Psoas muscle (tissue), 8 donors: ENCODE measurements around the gene CACNG4. TPM values are rescaled to one million over a fixed set of nuclear protein-coding genes. Genes with fewer than 3 reads are reported as not detected.
A peak's percentile ranks its signal among the peaks of the same experiment; 100 is the strongest.

Experiments
- ATAC-seq, 4 donors: fragments of 200-7000 bp; cut with Tn5 transposase; one replicate each; pipeline ENCODE4 v1.9.1; 2020; ENCODE audit warnings: moderate library complexity in 3 of 4, mild to moderate bottlenecking in 2 of 4
- DNase-seq, 2 donors: peaks; one replicate each; pipeline ENCODE4 v3.0.0-alpha.2; 2020
- H3K27ac ChIP-seq: fragments of 200-600 bp; one replicate; pipeline ENCODE4 v1.8.0; 2022
- H3K27me3 ChIP-seq, 3 donors: fragments of 200-600 bp in 1 of 3; one replicate each; pipeline versions ENCODE4 v1.6.1 to v1.8.0; 2013 to 2022; ENCODE audit warnings: low read length in 2 of 3, mild to moderate bottlenecking in 2 of 3, moderate library complexity in 1 of 3; ENCODE audit not compliant: insufficient read depth in 3 of 3
- H3K36me3 ChIP-seq, 2 donors: fragments of 200-600 bp in 1 of 2; one replicate each; pipeline versions ENCODE4 v1.6.1 to v1.8.0; 2013 to 2022; ENCODE audit warnings: low read depth in 1 of 2, mild to moderate bottlenecking in 1 of 2, moderate library complexity in 1 of 2; ENCODE audit not compliant: insufficient read depth in 1 of 2
- H3K4me1 ChIP-seq: fragments of 200-600 bp; one replicate; pipeline ENCODE4 v1.8.0; 2022
- H3K4me3 ChIP-seq: fragments of 200-600 bp; one replicate; pipeline ENCODE4 v1.8.0; 2022; ENCODE audit warnings: mild to moderate bottlenecking
- H3K9me3 ChIP-seq: fragments of 200-600 bp; one replicate; pipeline ENCODE4 v1.8.0; 2022
- WGBS, 3 donors: extraction: QIAGEN DNeasy Blood & Tissue Kit; methylation state at CpG; one replicate each; pipeline versions ENCODE4 v1.1.6 to v1.1.7; 2013; 5-methylcytosine and 5-hydroxymethylcytosine counted together
- intact Hi-C, 2 donors: fragments of 100-400 bp; cut with DNase I; formaldehyde crosslinking; loops; one replicate each; pipeline versions ENCODE4 v1.11.0 to v1.14.2; 2022
- polyA plus RNA-seq, 3 donors: library from polyadenylated mRNA; stranded (reverse); fragments of 200-250 nt; gene quantifications; one replicate each; pipeline ENCODE4 v1.2.3, GENCODE V29; 2013
- total RNA-seq, 4 donors: library from RNA; stranded (reverse); fragmentation: NEBNext Ultra II Directional in 2 of 4; extraction: Animal tissue kit (Norgen Biotek cat#: 25700) in 2 of 4; gene quantifications; one replicate each; pipeline versions ENCODE4 v1.2.1 to v1.2.4, GENCODE V29; 2021 to 2023
- TF ChIP-seq, protein P1 (sequence below): fragments of 200-600 bp; IDR thresholded peaks from one replicate; pipeline ENCODE4 v1.8.0; 2022; ENCODE audit warnings: antibody characterized with exemption
- donor health status: healthy with polysubstance abuse.
- donor health status: DM: no; HTN: no; CAD: no; lungs with moderate emphysema.
- donor health status: Bipolar disorder and iron deficiency.
- donor health status: healthy.
- donor health status: DM: yes; HTN: yes; CAD: no.
- donor health status: DM: no; HTN: no; CAD: no.
- donor health status: DM: no; HTN: no; CAD: no.
- donor health status: DM: yes; HTN: yes; CAD: no.

The CACNG4 gene
- total and polyA plus RNA-seq, 7 donors: 0.03 TPM; not detected in 6

GRCh38 chr17:67021743-67022450 is 57.4 kb downstream of the CACNG4 start:
- H3K4me1 ChIP-seq: peaks cover 13% of the 10 kb centered on the region
- no peak for DNase-seq
- peak overlapping the region; percentile 31 for H3K27ac ChIP-seq
- 19 to 42% (median 27%) methylated on average over 15 to 16 of the region's 16 CpGs for WGBS, 3 donors
- intact Hi-C loops: no loop called here
- no peaks in the 10 kb centered on the region for H3K27me3 ChIP-seq
- TF ChIP-seq, protein P1, sequence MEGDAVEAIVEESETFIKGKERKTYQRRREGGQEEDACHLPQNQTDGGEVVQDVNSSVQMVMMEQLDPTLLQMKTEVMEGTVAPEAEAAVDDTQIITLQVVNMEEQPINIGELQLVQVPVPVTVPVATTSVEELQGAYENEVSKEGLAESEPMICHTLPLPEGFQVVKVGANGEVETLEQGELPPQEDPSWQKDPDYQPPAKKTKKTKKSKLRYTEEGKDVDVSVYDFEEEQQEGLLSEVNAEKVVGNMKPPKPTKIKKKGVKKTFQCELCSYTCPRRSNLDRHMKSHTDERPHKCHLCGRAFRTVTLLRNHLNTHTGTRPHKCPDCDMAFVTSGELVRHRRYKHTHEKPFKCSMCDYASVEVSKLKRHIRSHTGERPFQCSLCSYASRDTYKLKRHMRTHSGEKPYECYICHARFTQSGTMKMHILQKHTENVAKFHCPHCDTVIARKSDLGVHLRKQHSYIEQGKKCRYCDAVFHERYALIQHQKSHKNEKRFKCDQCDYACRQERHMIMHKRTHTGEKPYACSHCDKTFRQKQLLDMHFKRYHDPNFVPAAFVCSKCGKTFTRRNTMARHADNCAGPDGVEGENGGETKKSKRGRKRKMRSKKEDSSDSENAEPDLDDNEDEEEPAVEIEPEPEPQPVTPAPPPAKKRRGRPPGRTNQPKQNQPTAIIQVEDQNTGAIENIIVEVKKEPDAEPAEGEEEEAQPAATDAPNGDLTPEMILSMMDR: no peak
- no peak overlapping the region for H3K4me3 ChIP-seq
- ATAC-seq: peak; percentile 58 to 87 (median 76)
- H3K9me3 ChIP-seq: no peaks in the 10 kb centered on the region
- H3K36me3 ChIP-seq: no peaks in the 10 kb centered on the region

GRCh38 chr17:67022451-67022810 is 57.9 kb downstream of the CACNG4 start:
- H3K27me3 ChIP-seq: no peaks in the 10 kb centered on the region
- DNase-seq (peak in 1 of 2 donors; percentile 35), ATAC-seq (peak; percentile 22 to 27 (median 24))
- intact Hi-C loops: no loop called here
- peak overlapping the region; percentile 31 for H3K27ac ChIP-seq
- no peak overlapping the region for H3K4me3 ChIP-seq
- H3K36me3 ChIP-seq: no peaks in the 10 kb centered on the region
- TF ChIP-seq, protein P1: no peak
- 47 to 69% (median 56%) methylated on average over 11 to 12 of the region's 12 CpGs for WGBS, 3 donors
- peaks cover 13% of the 10 kb centered on the region for H3K4me1 ChIP-seq
- H3K9me3 ChIP-seq: no peaks in the 10 kb centered on the region

- TF ChIP-seq, protein P1: no peak
- Histone ChIP-seq H3K36me3 (no peaks in the 10 kb centered on the region), H3K4me3 (no peak overlapping the region), H3K27me3 (no peaks in the 10 kb centered on the region), H3K4me1 (peaks cover 13% of the 10 kb centered on the region), H3K9me3 (no peaks in the 10 kb centered on the region), H3K27ac (no peak overlapping the region)
- no peak for DNase-seq
- WGBS, 3 donors: 92 to 94% (median 94%) methylated on average over 17 of the region's 17 CpGs
- intact Hi-C loops: no loop called here
- no peak for ATAC-seq
Observed at GRCh38 chr17:67024736-67025135, 60.2 kb downstream of the CACNG4 start.

DNA sequence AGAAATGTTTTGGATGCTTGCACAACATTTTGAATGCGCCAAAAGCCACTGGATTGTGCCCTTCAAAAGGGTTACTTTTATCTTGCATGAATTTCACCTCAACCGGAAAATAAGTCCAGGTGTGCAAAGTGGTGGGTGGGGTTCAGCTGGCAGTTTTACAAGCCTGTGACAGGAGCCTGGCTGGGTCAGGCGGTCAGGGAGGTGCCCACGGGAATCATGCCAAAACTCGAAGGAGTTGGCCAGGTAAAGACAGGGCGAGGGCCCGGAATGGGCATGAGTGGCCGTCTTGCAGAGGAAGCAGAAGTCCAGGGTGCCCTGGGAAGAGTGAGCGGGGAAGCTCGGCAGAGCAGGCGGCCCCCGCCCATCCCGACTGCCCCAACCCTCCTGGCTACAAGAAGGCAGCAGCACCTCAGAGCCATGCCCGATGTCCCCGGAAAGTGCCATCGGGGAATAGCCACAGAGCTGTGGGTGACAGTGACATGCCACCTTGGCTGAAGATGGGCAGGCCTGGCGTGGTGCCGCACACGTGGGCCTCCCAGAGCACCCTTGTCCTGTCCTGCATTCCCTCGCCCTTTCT is 60.8 kb downstream of the CACNG4 start:
- peaks cover 13% of the 10 kb centered on the region for H3K4me1 ChIP-seq
- intact Hi-C loops: no loop called here
- no peaks in the 10 kb centered on the region for H3K36me3 ChIP-seq
- H3K4me3 ChIP-seq: no peak overlapping the region
- TF ChIP-seq, protein P1: no peak
- DNase-seq (no peak), ATAC-seq (no peak)
- no peaks in the 10 kb centered on the region for H3K9me3 ChIP-seq
- WGBS, 3 donors: 87 to 92% (median 88%) methylated on average over 20 of the region's 20 CpGs
- no peaks in the 10 kb centered on the region for H3K27me3 ChIP-seq
- H3K27ac ChIP-seq: no peak overlapping the region
